Kidney (tissue), 14 donors: Measurements from ENCODE around the gene CCDC195. TPM values are rescaled to one million over a fixed set of nuclear protein-coding genes. Genes with fewer than 3 reads are reported as not detected.
"Not testable (repeated sequence)": the region's sequence is repeated elsewhere in the genome, so short reads cannot be mapped to it uniquely, and the experiment has no call there.

Experiments used
- DNase-seq, 5 donors: peaks; one replicate each; pipeline ENCODE4 v3.0.0-alpha.2; 2013 to 2020
- FAIRE-seq: peaks from 2 replicates; lab custom pipeline; 2012; peaks lifted over from hg19 to GRCh38; lab: Jason Lieb, UNC
- H3K27ac ChIP-seq, 2 donors: one replicate each; pipeline ENCODE4 v1.7.0; 2013; ENCODE audit warnings: low read depth in 2 of 2, low read length in 2 of 2, inconsistent platforms in 1 of 2
- H3K27me3 ChIP-seq: one replicate; pipeline ENCODE4 v1.7.1; 2013; ENCODE audit warnings: low read length, inconsistent platforms; ENCODE audit not compliant: control insufficient read depth, insufficient read depth
- H3K36me3 ChIP-seq, 3 donors: one replicate each; pipeline versions ENCODE4 v1.7.0 to v1.7.1; 2013; ENCODE audit warnings: low read length in 3 of 3, control low read depth in 1 of 3, inconsistent platforms in 1 of 3; ENCODE audit not compliant: insufficient read depth in 3 of 3, control insufficient read depth in 2 of 3
- H3K4me1 ChIP-seq, 3 donors: one replicate each; pipeline versions ENCODE4 v1.7.0 to v1.7.1; 2013; ENCODE audit warnings: low read length in 3 of 3, inconsistent platforms in 1 of 3, low read depth in 1 of 3; ENCODE audit not compliant: control insufficient read depth in 2 of 3, insufficient read depth in 2 of 3
- H3K4me3 ChIP-seq, 3 donors: one replicate each; pipeline versions ENCODE4 v1.7.0 to v1.8.1; 2013; ENCODE audit warnings: low read length in 3 of 3, control low read depth in 1 of 3, inconsistent platforms in 1 of 3
- H3K9ac ChIP-seq, 3 donors: one replicate each; pipeline versions ENCODE4 v1.7.0 to v1.7.1; 2013; ENCODE audit warnings: low read length in 3 of 3, control low read depth in 1 of 3, inconsistent platforms in 1 of 3
- H3K9me3 ChIP-seq, 3 donors: one replicate each; pipeline versions ENCODE4 v1.7.0 to v1.7.1; 2013; ENCODE audit warnings: low read length in 3 of 3, control low read depth in 1 of 3, inconsistent platforms in 1 of 3; ENCODE audit not compliant: control insufficient read depth in 2 of 3, insufficient read depth in 1 of 3
- CTCF ChIP-seq: IDR thresholded peaks from 3 replicates; pipeline ENCODE4 v1.5.1; 2012; ENCODE audit warnings: mild to moderate bottlenecking, moderate library complexity, borderline replicate concordance; ENCODE audit not compliant: insufficient read depth; ENCODE audit errors: extremely low read depth
- intact Hi-C: fragments of 100-400 bp; cut with DNase I; formaldehyde crosslinking; loops from one replicate; pipeline ENCODE4 v1.11.1; 2022
- polyA plus RNA-seq: library from polyadenylated mRNA; stranded (reverse); fragments of 350-450 nt; fragmentation: Illumina TruSeq; extraction: RNeasy Lipid Tissue Mini Kit (QIAGEN cat#74804); gene quantifications from one replicate; pipeline ENCODE4 v1.2.3, GENCODE V29; 2014; ENCODE audit warnings: low read depth, low replicate concordance; ENCODE audit not compliant: insufficient read depth
- total RNA-seq: library from RNA; stranded (reverse); fragmentation: NEBNext Ultra II Directional; extraction: Animal tissue kit (Norgen Biotek cat#: 25700); gene quantifications from one replicate; pipeline ENCODE4 v1.2.1, GENCODE V29; 2021
- donor health status: control.
- donor health status: control.
- donor health status: control.
- donor health status: control.
- donor health status: control.
- donor health status: DM: yes; HTN: yes; CAD: no.
- donor health status: Normal renal cell carcinoma (clear cell type).

Gene CCDC195
- total and polyA plus RNA-seq, 2 donors from 2014 or later: not detected

DNA sequence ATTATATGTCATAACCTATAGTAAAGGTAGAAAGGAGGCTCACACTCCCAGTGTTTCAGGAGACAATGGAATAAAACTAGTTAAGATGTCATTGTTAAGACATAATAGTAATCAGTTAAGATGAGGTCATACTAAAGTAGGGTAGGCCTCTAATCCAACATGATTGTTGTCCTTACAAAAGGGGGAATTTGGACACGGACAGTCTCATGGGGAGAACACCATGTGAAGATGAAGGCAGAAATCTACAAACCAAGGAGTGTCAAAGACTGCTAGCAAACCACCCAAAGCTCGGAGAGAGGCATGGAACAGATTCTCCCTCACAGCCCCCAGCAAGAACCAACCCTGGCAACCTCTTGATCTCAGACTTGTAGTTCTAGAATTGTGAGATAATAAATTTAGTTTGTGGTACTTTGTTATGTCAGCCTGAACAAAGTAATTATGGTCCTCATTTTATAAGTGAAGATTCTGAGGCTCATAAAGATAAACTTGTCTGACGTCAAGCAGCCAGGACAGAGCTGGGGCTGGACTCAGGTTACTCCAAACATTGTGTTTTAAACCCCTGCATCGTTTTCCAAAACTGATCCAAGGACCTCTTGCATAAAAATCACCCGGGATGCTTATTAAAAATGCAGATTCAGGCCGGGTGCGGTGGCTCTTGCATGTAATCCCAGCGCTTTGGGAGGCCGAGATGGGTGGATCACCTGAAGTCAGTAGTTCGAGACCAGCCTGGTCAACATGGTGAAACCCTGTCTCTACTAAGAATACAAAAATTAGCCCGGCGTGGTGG, 47.8 kb downstream of the CCDC195 start:
- H3K4me3 ChIP-seq: no peak overlapping the region
- intact Hi-C loops: no loop called here
- no peaks in the 10 kb centered on the region for H3K4me1 ChIP-seq
- no peaks in the 10 kb centered on the region for H3K27me3 ChIP-seq
- FAIRE-seq: no peak
- H3K36me3 ChIP-seq: no peaks in the 10 kb centered on the region
- no peak overlapping the region for H3K9ac ChIP-seq
- H3K27ac ChIP-seq: no peak overlapping the region
- no peak for TF ChIP-seq CTCF
- DNase-seq: no peak
- no peaks in the 10 kb centered on the region for H3K9me3 ChIP-seq

DNA sequence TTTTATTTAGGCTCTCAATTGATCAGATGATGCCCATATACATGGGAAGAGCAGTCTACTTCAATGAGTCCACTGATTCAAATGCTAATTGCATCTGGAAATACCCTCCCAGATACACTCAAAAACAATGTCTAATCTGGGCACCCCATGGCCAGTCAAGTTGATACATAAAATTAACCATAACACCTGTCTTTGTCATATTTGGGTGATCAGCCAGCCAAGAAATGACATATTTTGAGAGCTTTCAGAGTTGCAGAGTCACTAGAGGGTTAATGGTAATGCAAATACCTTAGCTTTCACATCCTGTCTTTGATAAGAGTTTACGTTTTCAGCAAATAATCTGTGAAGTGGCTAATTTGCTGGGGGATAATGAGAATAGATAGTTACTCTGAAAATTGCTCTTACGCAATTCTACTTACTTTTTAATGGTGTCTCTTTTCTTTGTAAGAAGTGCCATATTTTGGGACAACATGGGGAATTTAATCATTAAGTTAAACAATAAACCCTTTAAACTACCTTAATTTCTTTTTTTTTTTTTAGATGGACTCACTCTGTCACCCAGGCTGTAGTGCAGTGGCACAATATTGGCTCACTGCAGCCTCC, 49.1 kb downstream of the CCDC195 start:
- H3K4me1 ChIP-seq: peaks cover 0 to 2% (median 0%) of the 10 kb centered on the region in 3 donors
- H3K27ac ChIP-seq: no peak overlapping the region
- intact Hi-C loops: no loop called here
- H3K27me3 ChIP-seq: no peaks in the 10 kb centered on the region
- FAIRE-seq (no peak), DNase-seq (no peak)
- TF ChIP-seq CTCF: no peak
- H3K9ac ChIP-seq: no peak overlapping the region
- no peaks in the 10 kb centered on the region for H3K9me3 ChIP-seq
- H3K4me3 ChIP-seq: no peak overlapping the region
- no peaks in the 10 kb centered on the region for H3K36me3 ChIP-seq

DNA sequence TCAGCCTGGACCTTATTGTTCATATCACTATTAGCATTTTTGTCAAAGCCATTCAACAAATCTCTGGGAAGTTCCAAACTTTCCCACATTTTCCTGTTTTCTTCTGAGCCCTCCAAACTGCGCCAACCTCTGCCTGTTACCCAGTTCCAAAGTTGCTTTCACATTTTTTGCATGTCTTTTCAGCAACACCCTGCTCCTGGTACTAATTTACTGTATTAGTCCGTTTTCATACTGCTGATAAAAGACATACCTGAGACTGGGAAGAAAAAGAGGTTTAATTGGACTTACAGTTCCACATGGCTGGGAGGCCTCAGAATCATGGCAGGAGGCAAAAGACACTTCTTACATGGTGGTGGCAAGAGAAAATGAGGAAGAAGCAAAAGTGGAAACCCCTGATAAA, 52.8 kb downstream of the CCDC195 start:
- intact Hi-C loops, H3K4me3 ChIP-seq, H3K27me3 ChIP-seq, DNase-seq, H3K4me1 ChIP-seq, H3K27ac ChIP-seq, H3K36me3 ChIP-seq, H3K9me3 ChIP-seq, FAIRE-seq, H3K9ac ChIP-seq: not testable (repeated sequence)

DNA sequence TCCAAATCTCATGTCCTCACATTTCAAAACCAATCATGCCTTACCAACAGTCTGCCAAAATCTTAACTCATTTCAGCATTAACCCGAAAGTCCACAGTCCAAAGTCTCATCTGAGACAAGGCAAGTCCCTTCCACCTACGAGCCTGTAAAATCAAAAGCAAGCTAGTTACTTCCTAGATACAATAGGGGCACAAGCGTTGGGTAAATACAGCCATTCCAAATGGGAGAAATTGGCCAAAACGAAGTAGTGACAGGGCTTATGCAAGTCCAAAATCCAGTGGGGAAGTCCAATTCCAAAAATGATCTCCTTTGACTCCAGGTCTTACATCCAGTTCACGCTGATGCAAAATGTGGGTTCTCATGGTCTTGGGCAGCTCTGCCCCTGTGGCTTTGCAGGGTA, 54.5 kb downstream of the CCDC195 start:
- intact Hi-C loops, H3K9me3 ChIP-seq, H3K36me3 ChIP-seq, H3K4me1 ChIP-seq, H3K9ac ChIP-seq, H3K27me3 ChIP-seq, DNase-seq: not testable (repeated sequence)
- peak; percentile 52 for FAIRE-seq
- Histone ChIP-seq H3K27ac (peak overlapping the region in 1 of 2 donors; percentile 57), H3K4me3 (peak overlapping the region in 1 of 3 donors; percentile 23)
